ENCODE data around the gene NFKB2.

DNA sequence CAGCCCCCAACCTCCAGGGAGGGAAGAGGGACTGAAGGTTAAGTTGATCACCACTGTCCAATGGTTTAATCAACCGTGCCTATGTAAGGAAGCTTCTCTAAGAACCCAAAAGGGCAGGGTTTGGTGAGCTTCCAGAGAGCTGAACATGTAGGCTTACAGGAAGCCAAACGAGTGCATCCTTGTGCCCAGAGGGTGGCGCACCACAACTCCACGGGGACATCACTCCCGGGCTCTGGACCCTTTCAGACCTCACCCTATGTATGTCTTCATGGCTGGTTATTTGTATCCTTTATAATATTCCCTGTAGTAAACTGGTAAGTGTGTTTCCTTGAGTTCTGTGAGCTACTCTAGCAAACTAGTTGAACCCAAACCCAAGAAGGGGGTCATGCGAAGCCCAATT lies 11.5 kb upstream of the NFKB2 start:
- TF ChIP-seq, protein P1, sequence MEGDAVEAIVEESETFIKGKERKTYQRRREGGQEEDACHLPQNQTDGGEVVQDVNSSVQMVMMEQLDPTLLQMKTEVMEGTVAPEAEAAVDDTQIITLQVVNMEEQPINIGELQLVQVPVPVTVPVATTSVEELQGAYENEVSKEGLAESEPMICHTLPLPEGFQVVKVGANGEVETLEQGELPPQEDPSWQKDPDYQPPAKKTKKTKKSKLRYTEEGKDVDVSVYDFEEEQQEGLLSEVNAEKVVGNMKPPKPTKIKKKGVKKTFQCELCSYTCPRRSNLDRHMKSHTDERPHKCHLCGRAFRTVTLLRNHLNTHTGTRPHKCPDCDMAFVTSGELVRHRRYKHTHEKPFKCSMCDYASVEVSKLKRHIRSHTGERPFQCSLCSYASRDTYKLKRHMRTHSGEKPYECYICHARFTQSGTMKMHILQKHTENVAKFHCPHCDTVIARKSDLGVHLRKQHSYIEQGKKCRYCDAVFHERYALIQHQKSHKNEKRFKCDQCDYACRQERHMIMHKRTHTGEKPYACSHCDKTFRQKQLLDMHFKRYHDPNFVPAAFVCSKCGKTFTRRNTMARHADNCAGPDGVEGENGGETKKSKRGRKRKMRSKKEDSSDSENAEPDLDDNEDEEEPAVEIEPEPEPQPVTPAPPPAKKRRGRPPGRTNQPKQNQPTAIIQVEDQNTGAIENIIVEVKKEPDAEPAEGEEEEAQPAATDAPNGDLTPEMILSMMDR (IDR thresholded peaks at IDR 0.05; ENCODE audit: insufficient read depth, low read length), result no peak
- TF ChIP-seq POLR2AphosphoS5 (IDR thresholded peaks at IDR 0.05; ENCODE audit: low read depth), result no peak
- TF ChIP-seq GABPA (IDR thresholded peaks at IDR 0.05; ENCODE audit: low read depth), result no peak
- TF ChIP-seq, protein P2, sequence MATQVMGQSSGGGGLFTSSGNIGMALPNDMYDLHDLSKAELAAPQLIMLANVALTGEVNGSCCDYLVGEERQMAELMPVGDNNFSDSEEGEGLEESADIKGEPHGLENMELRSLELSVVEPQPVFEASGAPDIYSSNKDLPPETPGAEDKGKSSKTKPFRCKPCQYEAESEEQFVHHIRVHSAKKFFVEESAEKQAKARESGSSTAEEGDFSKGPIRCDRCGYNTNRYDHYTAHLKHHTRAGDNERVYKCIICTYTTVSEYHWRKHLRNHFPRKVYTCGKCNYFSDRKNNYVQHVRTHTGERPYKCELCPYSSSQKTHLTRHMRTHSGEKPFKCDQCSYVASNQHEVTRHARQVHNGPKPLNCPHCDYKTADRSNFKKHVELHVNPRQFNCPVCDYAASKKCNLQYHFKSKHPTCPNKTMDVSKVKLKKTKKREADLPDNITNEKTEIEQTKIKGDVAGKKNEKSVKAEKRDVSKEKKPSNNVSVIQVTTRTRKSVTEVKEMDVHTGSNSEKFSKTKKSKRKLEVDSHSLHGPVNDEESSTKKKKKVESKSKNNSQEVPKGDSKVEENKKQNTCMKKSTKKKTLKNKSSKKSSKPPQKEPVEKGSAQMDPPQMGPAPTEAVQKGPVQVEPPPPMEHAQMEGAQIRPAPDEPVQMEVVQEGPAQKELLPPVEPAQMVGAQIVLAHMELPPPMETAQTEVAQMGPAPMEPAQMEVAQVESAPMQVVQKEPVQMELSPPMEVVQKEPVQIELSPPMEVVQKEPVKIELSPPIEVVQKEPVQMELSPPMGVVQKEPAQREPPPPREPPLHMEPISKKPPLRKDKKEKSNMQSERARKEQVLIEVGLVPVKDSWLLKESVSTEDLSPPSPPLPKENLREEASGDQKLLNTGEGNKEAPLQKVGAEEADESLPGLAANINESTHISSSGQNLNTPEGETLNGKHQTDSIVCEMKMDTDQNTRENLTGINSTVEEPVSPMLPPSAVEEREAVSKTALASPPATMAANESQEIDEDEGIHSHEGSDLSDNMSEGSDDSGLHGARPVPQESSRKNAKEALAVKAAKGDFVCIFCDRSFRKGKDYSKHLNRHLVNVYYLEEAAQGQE (IDR thresholded peaks at IDR 0.05; ENCODE audit: insufficient replicate concordance, low read depth), result no peak

Data from HL-60 (cell line).